SK-N-SH (cell line): ENCODE data around the gene ZNF526. TPM values are rescaled to one million over a fixed set of nuclear protein-coding genes. Genes with fewer than 3 reads are reported as not detected.

ENCODE experiments used
- CTCF ChIA-PET: fragments of 300-600, 350-600 bp; formaldehyde crosslinking; extraction: SDS; loops from one replicate; lab custom pipeline; 2021; lab: Yijun Ruan, JAX
- POLR2A ChIA-PET: fragments of 350-600 bp; sonication (Branson Sonifier 250); formaldehyde crosslinking; extraction: SDS; loops from one replicate; lab custom pipeline; 2020; ENCODE audit warnings: antibody characterized with exemption, inconsistent platforms; lab: Yijun Ruan, JAX
- DNase-seq: peaks from one replicate; pipeline ENCODE4 v3.0.0; 2012
- H2AFZ ChIP-seq: fragments of 200-600 bp; sonication (generic); 2 replicates; pipeline ENCODE4 v1.8.1; 2016; ENCODE audit warnings: antibody characterized with exemption, mild to moderate bottlenecking, low read depth
- H3F3A ChIP-seq: fragments of 200-600 bp; sonication (generic); replicated peaks from 2 replicates; pipeline ENCODE3; 2016; ENCODE audit warnings: antibody characterized with exemption, mild to moderate bottlenecking; ENCODE audit not compliant: insufficient read depth
- H3K27ac ChIP-seq, 2 experiments: fragments of 200-500 bp in 1 of 2; fragments of 200-600 bp in 1 of 2; sonication (Bioruptor generic) in 1 of 2; sonication (generic), shearing (Covaris generic) in 1 of 2; 2 replicates each; pipeline versions ENCODE4 v1.5.1 to v1.6.1; 2014 to 2016; ENCODE audit warnings: low read depth in 2 of 2, inconsistent platforms in 1 of 2, low read length in 1 of 2, mild to moderate bottlenecking in 1 of 2, mixed read lengths in 1 of 2
- H3K27me3 ChIP-seq: fragments of 200-600 bp; sonication (generic), shearing (Covaris generic); 2 replicates; pipeline ENCODE4 v1.6.1; 2016; ENCODE audit warnings: mixed run types; ENCODE audit not compliant: insufficient read depth
- H3K36me3 ChIP-seq, 2 experiments: fragments of 200-500 bp in 1 of 2; fragments of 200-600 bp in 1 of 2; sonication (Bioruptor generic) in 1 of 2; sonication (generic) in 1 of 2; replicated peaks in 1 of 2; 2 replicates each; pipeline versions ENCODE3 to v1.5.1; 2014 to 2016; ENCODE audit warnings: low read length in 1 of 2, mild to moderate bottlenecking in 1 of 2; ENCODE audit not compliant: insufficient read depth in 2 of 2, control insufficient read depth in 1 of 2
- H3K4me1 ChIP-seq, 2 experiments: fragments of 200-500 bp in 1 of 2; fragments of 200-600 bp in 1 of 2; sonication (Bioruptor generic) in 1 of 2; sonication (generic), shearing (Covaris generic) in 1 of 2; 2 replicates each; pipeline versions ENCODE4 v1.5.1 to v1.6.1; 2014 to 2016; ENCODE audit warnings: low read depth in 1 of 2, low read length in 1 of 2, mixed run types in 1 of 2; ENCODE audit not compliant: insufficient read depth in 2 of 2, control insufficient read depth in 1 of 2
- H3K4me2 ChIP-seq: fragments of 200-600 bp; sonication (generic), shearing (Covaris generic); 2 replicates; pipeline ENCODE4 v1.6.1; 2017; ENCODE audit warnings: mixed run types
- H3K4me3 ChIP-seq, 2 experiments: fragments of 200-500 bp in 1 of 2; fragments of 200-600 bp in 1 of 2; sonication (Bioruptor generic) in 1 of 2; sonication (generic), shearing (Covaris generic) in 1 of 2; 2 replicates each; pipeline versions ENCODE4 v1.5.1 to v1.8.1; 2014 to 2016; ENCODE audit warnings: low read depth in 2 of 2, inconsistent platforms in 1 of 2, low read length in 1 of 2, mild to moderate bottlenecking in 1 of 2, mixed read lengths in 1 of 2, moderate library complexity in 1 of 2
- H3K79me2 ChIP-seq: fragments of 200-600 bp; sonication (generic); 2 replicates; pipeline ENCODE4 v1.8.1; 2017; ENCODE audit warnings: mild to moderate bottlenecking; ENCODE audit not compliant: insufficient read depth
- H3K9ac ChIP-seq: fragments of 200-600 bp; sonication (generic); 2 replicates; pipeline ENCODE4 v1.6.1; 2017; ENCODE audit warnings: mixed run types
- H3K9me2 ChIP-seq: fragments of 200-600 bp; sonication (generic); 2 replicates; pipeline ENCODE4 v1.6.1; 2017; ENCODE audit warnings: mixed run types
- H3K9me3 ChIP-seq: fragments of 200-600 bp; sonication (generic); 2 replicates; pipeline ENCODE4 v1.6.1; 2017; ENCODE audit warnings: mixed run types, mild to moderate bottlenecking, moderate library complexity
- H4K20me1 ChIP-seq: fragments of 200-600 bp; sonication (generic); 2 replicates; pipeline ENCODE4 v1.6.1; 2017; ENCODE audit warnings: mild to moderate bottlenecking, mixed run types; ENCODE audit not compliant: insufficient read depth
- CHD2 ChIP-seq: fragments of 150-350 bp; IDR thresholded peaks from 2 replicates; pipeline ENCODE4 v1.6.1; 2018; ENCODE audit warnings: low read length; ENCODE audit not compliant: partially characterized antibody
- ELF1 ChIP-seq: IDR thresholded peaks from 2 replicates; pipeline ENCODE4 v1.4.0; 2012
- EP300 ChIP-seq, 2 experiments: IDR thresholded peaks; 2 replicates each; pipeline versions ENCODE4 v1.4.0 to v1.6.1; 2012; ENCODE audit warnings: borderline replicate concordance in 1 of 2, low read depth in 1 of 2, low read length in 1 of 2
- FOSL2 ChIP-seq: IDR thresholded peaks from 2 replicates; pipeline ENCODE4 v1.4.0; 2012; ENCODE audit warnings: low read depth, mild to moderate bottlenecking, moderate library complexity, borderline replicate concordance
- FOXM1 ChIP-seq: IDR thresholded peaks from 2 replicates; pipeline ENCODE4 v1.4.0; 2012; ENCODE audit warnings: low read depth, mild to moderate bottlenecking
- GABPA ChIP-seq: IDR thresholded peaks from 2 replicates; pipeline ENCODE4 v1.4.0; 2012; ENCODE audit warnings: low read depth, mild to moderate bottlenecking
- GATA2 ChIP-seq: sonication (generic); formaldehyde crosslinking; IDR thresholded peaks from 2 replicates; pipeline ENCODE4 v1.5.0; 2020; ENCODE audit warnings: mild to moderate bottlenecking, missing genetic modification reagents
- MEF2A ChIP-seq: IDR thresholded peaks from 2 replicates; pipeline ENCODE4 v1.4.0; 2012; ENCODE audit warnings: low read depth, borderline replicate concordance
- NRF1 ChIP-seq: IDR thresholded peaks from 2 replicates; pipeline ENCODE4 v1.6.1; 2012; ENCODE audit warnings: low read depth, mild to moderate bottlenecking, low read length
- PBX3 ChIP-seq: IDR thresholded peaks from 2 replicates; pipeline ENCODE4; 2012
- POLR2AphosphoS5 ChIP-seq: IDR thresholded peaks from 2 replicates; pipeline ENCODE4 v1.6.1; 2012; ENCODE audit warnings: low read depth, low read length
- RAD21 ChIP-seq: IDR thresholded peaks from 2 replicates; pipeline ENCODE4 v1.6.1; 2012; ENCODE audit warnings: mild to moderate bottlenecking, low read length
- RCOR1 ChIP-seq: fragments of 150-350 bp; IDR thresholded peaks from 2 replicates; pipeline ENCODE4 v1.6.1; 2017; ENCODE audit warnings: antibody characterized with exemption, low read length
- REST ChIP-seq: IDR thresholded peaks from 2 replicates; pipeline ENCODE4 v1.6.1; 2012; ENCODE audit warnings: mild to moderate bottlenecking, low read depth, low read length, moderate library complexity
- RXRA ChIP-seq: IDR thresholded peaks from 2 replicates; pipeline ENCODE4 v1.4.0; 2012; ENCODE audit warnings: low read depth, mild to moderate bottlenecking, borderline replicate concordance
- TCF12 ChIP-seq: IDR thresholded peaks from 2 replicates; pipeline ENCODE4 v1.4.0; 2012
- USF1 ChIP-seq: IDR thresholded peaks from 2 replicates; pipeline ENCODE4 v1.4.0; 2012; ENCODE audit warnings: low read depth, borderline replicate concordance
- USF2 ChIP-seq: fragments of 150-350 bp; IDR thresholded peaks from 2 replicates; pipeline ENCODE4 v1.6.1; 2017; ENCODE audit warnings: antibody characterized with exemption, low read length, low read depth, borderline replicate concordance
- WGBS: methylation state at CpG from one replicate; pipeline ENCODE4 v1.1.6; 2017; ENCODE audit warnings: low lambda C conversion rate; 5-methylcytosine and 5-hydroxymethylcytosine counted together
- polyA plus RNA-seq, 3 experiments: library from polyadenylated mRNA; depleted of rRNA; stranded (reverse); fragments of >200 nt; gene quantifications; 2 replicates each; pipeline ENCODE4 v1.2.3, GENCODE V29; 2012
- TF ChIP-seq, protein P1 (sequence below): IDR thresholded peaks from 2 replicates; pipeline ENCODE4 v1.4.0; 2012; ENCODE audit warnings: low read depth

Gene ZNF526
- polyA plus RNA-seq, 1 of the 3 experiments (the other 2 are of a cell fraction), result 3.5 TPM

DNA sequence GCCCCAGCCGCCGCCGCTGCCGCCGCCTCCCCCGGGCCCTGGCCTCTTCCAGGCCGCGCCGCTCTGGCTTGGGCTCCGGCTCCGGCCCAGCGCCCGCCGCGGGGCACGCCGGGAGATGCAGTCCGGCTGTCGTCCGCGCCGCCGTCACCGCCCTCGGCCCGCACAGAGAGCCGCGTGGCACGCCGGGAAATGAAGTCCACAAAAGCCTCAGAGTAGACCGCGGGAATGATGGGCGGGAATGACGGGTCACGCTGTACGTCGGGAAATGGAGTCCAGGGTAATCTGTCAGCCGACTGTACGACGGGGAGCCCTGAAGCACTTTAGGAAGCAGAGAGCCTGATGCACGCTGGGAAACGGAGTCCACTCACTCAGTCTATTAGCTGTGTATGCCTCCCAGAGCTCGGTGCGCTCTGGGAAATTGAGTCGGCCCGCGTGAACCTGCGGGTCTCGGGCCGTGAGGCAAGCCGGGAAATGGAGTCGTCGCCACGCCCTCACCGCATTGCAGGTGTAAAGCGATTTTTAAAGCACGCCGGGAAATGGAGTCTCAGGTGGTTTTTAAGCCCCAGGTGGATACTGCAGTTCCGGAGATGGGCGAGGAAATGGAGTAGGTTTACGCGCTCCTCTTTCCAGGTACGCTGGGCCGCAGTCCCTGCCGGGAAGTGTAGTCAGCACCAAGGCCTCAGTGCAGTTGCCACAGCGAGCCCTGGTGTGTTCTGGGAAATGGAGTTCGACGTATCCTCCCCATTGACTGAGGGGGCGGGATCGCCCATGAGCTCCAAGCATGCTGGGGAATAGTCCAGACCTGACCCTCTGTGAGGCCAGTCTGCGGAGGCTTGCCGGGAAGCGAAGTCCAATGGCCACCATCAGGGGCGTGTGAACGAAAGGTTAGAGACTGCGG, 22.6 kb downstream of the ZNF526 start, which contains the start of gene GSK3A (continued):
- TF ChIP-seq CHD2, result peak; percentile 93
- no peak for TF ChIP-seq USF2
- TF ChIP-seq RCOR1, result no peak
- TF ChIP-seq POLR2AphosphoS5, result peak; percentile 98
- TF ChIP-seq, protein P1, sequence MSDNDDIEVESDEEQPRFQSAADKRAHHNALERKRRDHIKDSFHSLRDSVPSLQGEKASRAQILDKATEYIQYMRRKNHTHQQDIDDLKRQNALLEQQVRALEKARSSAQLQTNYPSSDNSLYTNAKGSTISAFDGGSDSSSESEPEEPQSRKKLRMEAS, result peak; percentile 66
- TF ChIP-seq RAD21, result peak; percentile 25; the same call in 1 of the 2 replicates
- peak; percentile 75 for TF ChIP-seq PBX3

DNA sequence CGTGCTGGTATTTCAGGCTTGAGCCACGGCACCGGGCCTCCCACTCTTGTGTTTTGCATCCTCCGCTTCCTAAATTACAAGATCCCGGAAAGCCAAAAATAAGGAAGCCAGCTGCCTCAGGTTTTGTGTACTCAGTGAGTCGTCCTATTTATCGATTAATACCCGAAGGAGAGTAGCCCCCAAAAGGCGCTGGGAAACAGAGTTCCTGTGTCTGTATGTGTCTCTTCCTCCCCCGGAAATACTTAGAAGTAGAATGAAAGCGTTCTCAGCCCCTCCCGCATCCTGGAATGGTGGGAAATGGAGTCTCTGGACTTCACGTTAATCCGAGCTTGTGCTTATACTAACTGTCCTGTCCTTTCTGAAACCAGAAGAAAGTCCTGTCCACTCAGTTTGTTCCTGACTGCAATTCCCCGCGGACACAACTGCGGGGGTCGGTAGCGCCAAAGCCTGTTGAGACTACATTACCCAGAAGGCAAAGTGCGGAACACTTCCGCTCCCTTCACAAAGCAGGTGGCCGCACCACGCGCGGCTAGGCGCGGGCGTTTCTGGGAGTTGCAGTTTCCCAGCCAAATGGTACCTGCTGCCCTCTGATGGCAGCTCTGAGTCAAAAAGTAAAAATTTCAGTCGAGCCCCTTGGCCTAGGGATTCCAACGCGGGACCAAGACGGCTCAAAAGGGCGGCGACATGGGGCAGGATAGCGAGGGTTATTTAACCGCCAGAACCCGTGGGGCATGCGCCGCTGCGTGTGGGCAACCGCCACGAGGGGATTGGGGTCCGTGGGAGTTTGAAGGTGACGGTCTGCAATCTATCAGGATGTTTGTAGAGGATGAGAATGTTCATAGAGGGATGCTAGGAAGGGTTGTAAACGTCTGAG, 24.5 kb downstream of the ZNF526 start:
- H3K4me3 ChIP-seq, result peak overlapping the region; percentile 83 to 84
- peaks cover 19 to 30% of the 10 kb centered on the region in 2 experiments for H3K4me1 ChIP-seq
- H3K36me3 ChIP-seq, result peaks cover 7 to 25% of the 10 kb centered on the region in 2 experiments
- no peaks in the 10 kb centered on the region for H3K9me3 ChIP-seq
- H3K9me2 ChIP-seq, result no peaks in the 10 kb centered on the region
- H3K27ac ChIP-seq, result peak overlapping the region; percentile 83 to 95
- peak overlapping the region; percentile 27; the same call in 1 of the 2 replicates for H2AFZ ChIP-seq
- POLR2A ChIA-PET, result interaction anchor here (0.5 to 3.0 kb wide), 6 partner anchors 12 to 186 kb away, joined by 3 to 28 read pairs (median 3); partner anchors contain the start of gene PAFAH1B3
- H3K27me3 ChIP-seq, result no peaks in the 10 kb centered on the region
- H3K79me2 ChIP-seq, result peaks cover 49% of the 10 kb centered on the region
- 6% methylated on average over 45 of the region's 45 CpGs for WGBS
- peaks cover 43% of the 10 kb centered on the region for H3F3A ChIP-seq
- peak; percentile 83 for DNase-seq
- peaks cover 34% of the 10 kb centered on the region for H4K20me1 ChIP-seq
- H3K4me2 ChIP-seq, result peak overlapping the region; percentile 97
- peak overlapping the region; percentile 70 for H3K9ac ChIP-seq
- CTCF ChIA-PET, result interaction anchor here (0.7 to 14.8 kb wide), 20 partner anchors 11 to 145 kb away, joined by 3 to 205 read pairs (median 4); partner anchors contain the start of genes PAFAH1B3 and PRR19
- TF ChIP-seq, protein P1, result peak; percentile 89
- no peak for TF ChIP-seq GATA2
- TF ChIP-seq RXRA, result no peak
- TF ChIP-seq POLR2AphosphoS5, result peak; percentile 74
- no peak for TF ChIP-seq MEF2A
- TF ChIP-seq ELF1, result peak; percentile 97
- TF ChIP-seq CHD2, result peak; percentile 97
- TF ChIP-seq FOXM1, result no peak
- TF ChIP-seq REST, result no peak
- no peak for TF ChIP-seq NRF1
- no peak for TF ChIP-seq RCOR1
- peak in 1 of 2 experiments; percentile 17; a peak in 1 of 4 replicates for TF ChIP-seq EP300 (IDR thresholded peaks at IDR 0.05; ENCODE audit: borderline replicate concordance in 1 of 2, low read depth in 1 of 2, low read length in 1 of 2)
- peak; percentile 58; the same call in 1 of the 2 replicates for TF ChIP-seq TCF12
- TF ChIP-seq GABPA, result peak; percentile 90
- peak; percentile 80 for TF ChIP-seq USF1
- TF ChIP-seq FOSL2, result peak; percentile 34; the same call in 1 of the 2 replicates
